SKM-1 (cell line): ENCODE results near the gene ACVR1.
"Not testable (repeated sequence)": the region's sequence is repeated elsewhere in the genome, so short reads cannot be mapped to it uniquely, and the experiment has no call there.

Experiments
- DNase-seq: peaks from one replicate; lab custom pipeline; 2025; ENCODE audit not compliant: unreplicated experiment; lab: John Stamatoyannopoulos, UW

Gene ACVR1

GRCh38 chr2:157894694-157895435, 18.7 kb upstream of the ACVR1 start:
- no peak for DNase-seq

GRCh38 chr2:157893611-157894010, 17.5 kb upstream of the ACVR1 start:
- DNase-seq = no peak

GRCh38 chr2:157891643-157892041, 15.5 kb upstream of the ACVR1 start:
- DNase-seq = no peak

- DNase-seq = no peak
Observed at GRCh38 chr2:157890969-157891642, 15.0 kb upstream of the ACVR1 start.

- no peak for DNase-seq
Observed at GRCh38 chr2:157887946-157888345, 11.8 kb upstream of the ACVR1 start.

- DNase-seq = not testable (repeated sequence)
Observed at GRCh38 chr2:157884533-157884932, 8.4 kb upstream of the ACVR1 start.

- DNase-seq = no peak
Observed at GRCh38 chr2:157880927-157881326, 4.8 kb upstream of the ACVR1 start.

- DNase-seq = no peak
Observed at GRCh38 chr2:157877761-157878400, 1.8 kb upstream of the ACVR1 start.

- DNase-seq = no peak
Observed at GRCh38 chr2:157876786-157877138, 632 bp upstream of the ACVR1 start.

- DNase-seq = no peak
Observed at GRCh38 chr2:157875641-157876065, 477 bp downstream of the ACVR1 start.

GRCh38 chr2:157874997-157875640, 1.0 kb downstream of the ACVR1 start:
- DNase-seq = no peak

GRCh38 chr2:157874348-157874747, 1.8 kb downstream of the ACVR1 start:
- no peak for DNase-seq

GRCh38 chr2:157872791-157873190, 3.3 kb downstream of the ACVR1 start:
- DNase-seq = no peak

- DNase-seq = no peak
Observed at GRCh38 chr2:157871415-157871814, 4.7 kb downstream of the ACVR1 start.

- no peak for DNase-seq
Observed at GRCh38 chr2:157868993-157869392, 7.1 kb downstream of the ACVR1 start.

GRCh38 chr2:157867703-157868102, 8.4 kb downstream of the ACVR1 start:
- DNase-seq = no peak

GRCh38 chr2:157866666-157867642, 9.2 kb downstream of the ACVR1 start:
- no peak for DNase-seq

GRCh38 chr2:157866202-157866601, 9.9 kb downstream of the ACVR1 start:
- no peak for DNase-seq

- no peak for DNase-seq
Observed at GRCh38 chr2:157864857-157865430, 11.2 kb downstream of the ACVR1 start.

GRCh38 chr2:157858846-157859245, 17.3 kb downstream of the ACVR1 start:
- DNase-seq = no peak
